Measurements from ENCODE around the gene BANK1. TPM values are rescaled to one million over a fixed set of nuclear protein-coding genes. Genes with fewer than 3 reads are reported as not detected.

The BANK1 gene
- total RNA-seq, 1 experiment from 2014 or later = 1.1 TPM

DNA sequence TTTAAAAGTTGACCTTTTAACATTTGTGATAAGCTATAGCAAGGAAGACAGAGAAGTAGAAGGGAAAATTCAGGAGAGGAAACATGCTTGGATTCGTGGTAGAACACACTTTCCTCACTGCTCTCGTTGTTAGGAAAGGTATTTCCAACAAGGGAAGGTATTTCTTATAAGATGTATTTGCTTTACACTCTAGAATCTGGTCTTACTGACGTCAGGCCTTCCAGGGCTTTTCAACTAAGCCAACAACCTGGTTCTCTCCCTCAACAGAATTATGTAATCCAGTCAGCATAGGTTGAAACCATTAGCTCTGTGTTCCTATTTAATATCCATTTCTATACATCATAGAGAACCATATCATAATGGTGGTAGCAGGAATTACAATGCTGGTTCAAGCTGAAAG, 312.8 kb downstream of the BANK1 start:
- H3K23ac ChIP-seq (ENCODE audit: insufficient read length, low read depth, low read length) = no peak overlapping the region
- H3T11ph ChIP-seq (ENCODE audit: low read length) = no peak overlapping the region
- H3K79me1 ChIP-seq (ENCODE audit: insufficient read depth, low read depth, low read length, poor library complexity, severe bottlenecking) = no peaks in the 10 kb centered on the region
- no peak overlapping the region for H2AFZ ChIP-seq (ENCODE audit: low read length)
- H2BK15ac ChIP-seq (ENCODE audit: low read depth, low read length) = no peak overlapping the region
- no peak overlapping the region for H3K14ac ChIP-seq (ENCODE audit: insufficient read depth, low read length)
- H3K23me2 ChIP-seq (ENCODE audit: insufficient read length, low read depth, low read length, poor library complexity, severe bottlenecking) = no peaks in the 10 kb centered on the region
- DNase-seq = no peak
- Mint-ChIP-seq H3K27ac (no peak overlapping the region), H3K27me3 (ENCODE audit: low read depth) (no peaks in the 10 kb centered on the region), H3K4me1 (no peaks in the 10 kb centered on the region), H3K4me3 (no peak overlapping the region), H3K9me3 (peaks cover 29 to 31% of the 10 kb centered on the region in 2 experiments), H3K36me3 (ENCODE audit: insufficient read depth in 1 of 3, low read depth in 3 of 3) (peaks cover 7 to 26% (median 9%) of the 10 kb centered on the region in 3 experiments)
- H3K9ac ChIP-seq (ENCODE audit: extremely low read depth, insufficient read length, low read length) = no peak overlapping the region
- H2BK12ac ChIP-seq (ENCODE audit: insufficient read length, low read depth, low read length) = no peak overlapping the region
- H2BK120ac ChIP-seq (ENCODE audit: low read depth, low read length, poor library complexity, severe bottlenecking) = no peak overlapping the region
- no peak overlapping the region for H3K4me2 ChIP-seq (ENCODE audit: insufficient read depth, insufficient read length, low read length)
- no peak overlapping the region for H4K91ac ChIP-seq (ENCODE audit: insufficient read length, low read depth, low read length)
- no peaks in the 10 kb centered on the region for H3K79me2 ChIP-seq (ENCODE audit: insufficient read depth, low read length)
- H4K20me1 ChIP-seq (ENCODE audit: control insufficient read depth, insufficient read depth, insufficient read length) = no peaks in the 10 kb centered on the region
- H4K5ac ChIP-seq (ENCODE audit: insufficient read length, low read depth, low read length) = no peak overlapping the region
- no peak overlapping the region for H3K56ac ChIP-seq (ENCODE audit: insufficient read length, low read depth, low read length)
- TF ChIP-seq, protein P1, sequence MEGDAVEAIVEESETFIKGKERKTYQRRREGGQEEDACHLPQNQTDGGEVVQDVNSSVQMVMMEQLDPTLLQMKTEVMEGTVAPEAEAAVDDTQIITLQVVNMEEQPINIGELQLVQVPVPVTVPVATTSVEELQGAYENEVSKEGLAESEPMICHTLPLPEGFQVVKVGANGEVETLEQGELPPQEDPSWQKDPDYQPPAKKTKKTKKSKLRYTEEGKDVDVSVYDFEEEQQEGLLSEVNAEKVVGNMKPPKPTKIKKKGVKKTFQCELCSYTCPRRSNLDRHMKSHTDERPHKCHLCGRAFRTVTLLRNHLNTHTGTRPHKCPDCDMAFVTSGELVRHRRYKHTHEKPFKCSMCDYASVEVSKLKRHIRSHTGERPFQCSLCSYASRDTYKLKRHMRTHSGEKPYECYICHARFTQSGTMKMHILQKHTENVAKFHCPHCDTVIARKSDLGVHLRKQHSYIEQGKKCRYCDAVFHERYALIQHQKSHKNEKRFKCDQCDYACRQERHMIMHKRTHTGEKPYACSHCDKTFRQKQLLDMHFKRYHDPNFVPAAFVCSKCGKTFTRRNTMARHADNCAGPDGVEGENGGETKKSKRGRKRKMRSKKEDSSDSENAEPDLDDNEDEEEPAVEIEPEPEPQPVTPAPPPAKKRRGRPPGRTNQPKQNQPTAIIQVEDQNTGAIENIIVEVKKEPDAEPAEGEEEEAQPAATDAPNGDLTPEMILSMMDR (conservative IDR thresholded peaks at IDR 0.05) = no peak
- no peak overlapping the region for H4K8ac ChIP-seq (replicated peaks; ENCODE audit: insufficient read length, low read depth, low read length)
- no CpG with 5 or more reads among the region's 3 CpGs for WGBS (ENCODE audit: extremely low coverage, insufficient read length, low lambda C conversion rate)
- H3K9me3 ChIP-seq (ENCODE audit: control insufficient read depth, low read depth, low read length) = no peaks in the 10 kb centered on the region
- no peaks in the 10 kb centered on the region for H3K27me3 ChIP-seq (ENCODE audit: insufficient read depth, low read length)
- no peaks in the 10 kb centered on the region for H3K4me1 ChIP-seq (ENCODE audit: insufficient read depth, low read length)
- H2BK20ac ChIP-seq (ENCODE audit: low read depth, low read length, poor library complexity, severe bottlenecking) = no peak overlapping the region
- H3K27ac ChIP-seq (ENCODE audit: insufficient read length, low read depth, low read length) = no peak overlapping the region
- H2AK5ac ChIP-seq (ENCODE audit: insufficient read length, low read length) = no peak overlapping the region
- no peak overlapping the region for H2BK5ac ChIP-seq (ENCODE audit: insufficient read length, low read length)
- H3K4ac ChIP-seq (ENCODE audit: low read depth, low read length) = no peak overlapping the region
- no peak overlapping the region for H3K18ac ChIP-seq (ENCODE audit: insufficient read length, low read depth, low read length)

All from H9 (cell line).